Endothelial cell of umbilical vein (primary cell): ENCODE data around the gene PGAM2. TPM values are rescaled to one million over a fixed set of nuclear protein-coding genes. Genes with fewer than 3 reads are reported as not detected.

Source experiments
- BruUV-seq: library from RNA; stranded (reverse); fragments of 400-500 nt; replicated peaks from 2 replicates; lab custom pipeline; 2021; lab: Mats Ljungman, UMichigan
- CTCF ChIA-PET: fragments of 300-600, 350-600 bp; sonication (Branson Sonifier 250); formaldehyde crosslinking; loops from one replicate; lab custom pipeline; 2021; ENCODE audit warnings: antibody characterized with exemption, inconsistent platforms; lab: Charles Lee
- POLR2A ChIA-PET: fragments of 300-600, 350-600 bp; sonication (Branson Sonifier 250); formaldehyde crosslinking; loops from one replicate; lab custom pipeline; 2021; ENCODE audit warnings: antibody characterized with exemption, inconsistent platforms; lab: Charles Lee
- DNase-seq: peaks from one replicate; pipeline ENCODE4 v3.0.0-alpha.2; 2011; ENCODE audit warnings: low read depth, low spot score
- FAIRE-seq: peaks from 2 replicates; lab custom pipeline; 2011; peaks lifted over from hg19 to GRCh38; lab: Jason Lieb, UNC
- H2AFZ ChIP-seq: 2 replicates; pipeline ENCODE4 v1.6.0; 2012; ENCODE audit warnings: low read depth, low read length, control low read depth, inconsistent platforms
- H3K27ac ChIP-seq: 2 replicates; pipeline ENCODE4 v1.5.1; 2011; ENCODE audit warnings: low read depth, mild to moderate bottlenecking, control low read depth, low read length, moderate library complexity; ENCODE audit not compliant: insufficient read depth
- H3K27me3 ChIP-seq, 2 experiments: 2 replicates each; pipeline versions ENCODE4 v1.6.0 to v1.6.1; 2011; ENCODE audit warnings: low read length in 2 of 2, mixed read lengths in 1 of 2; ENCODE audit not compliant: control insufficient read depth in 2 of 2, insufficient read depth in 2 of 2
- H3K36me3 ChIP-seq, 2 experiments: 2 replicates in 1 of 2; 3 replicates in 1 of 2; pipeline ENCODE4 v1.5.1; 2011; ENCODE audit warnings: low read length in 2 of 2, mild to moderate bottlenecking in 1 of 2, moderate library complexity in 1 of 2; ENCODE audit not compliant: control insufficient read depth in 2 of 2, insufficient read depth in 2 of 2; ENCODE audit errors: extremely low read depth in 1 of 2
- H3K4me1 ChIP-seq: 3 replicates; pipeline ENCODE4 v1.5.1; 2011; ENCODE audit warnings: mild to moderate bottlenecking, low read length; ENCODE audit not compliant: control insufficient read depth, insufficient read depth; ENCODE audit errors: extremely low read depth
- H3K4me2 ChIP-seq: 2 replicates; pipeline ENCODE4 v1.6.1; 2011; ENCODE audit warnings: low read length, control low read depth, mixed read lengths; ENCODE audit not compliant: insufficient read depth
- H3K4me3 ChIP-seq, 3 experiments: fragments of 200-600 bp in 1 of 3; sonication (generic), shearing (Covaris generic) in 1 of 3; replicated peaks in 1 of 3; 2 replicates each; pipeline ENCODE4 v1.5.1; 2011 to 2016; ENCODE audit warnings: control low read depth in 3 of 3, low read length in 3 of 3, mild to moderate bottlenecking in 2 of 3, inconsistent platforms in 1 of 3, low read depth in 1 of 3, moderate library complexity in 1 of 3; ENCODE audit not compliant: insufficient read depth in 1 of 3
- H3K79me2 ChIP-seq: 2 replicates; pipeline ENCODE4 v1.6.0; 2012; ENCODE audit warnings: low read length, inconsistent platforms; ENCODE audit not compliant: control insufficient read depth, insufficient read depth
- H3K9ac ChIP-seq: replicated peaks from 2 replicates; pipeline ENCODE3; 2011; ENCODE audit warnings: low read length, control low read depth; ENCODE audit not compliant: insufficient read depth; ENCODE audit errors: extremely low read depth
- H3K9me1 ChIP-seq: replicated peaks from 3 replicates; pipeline ENCODE4 v1.6.0; 2011; ENCODE audit warnings: mild to moderate bottlenecking, low read length; ENCODE audit not compliant: control insufficient read depth, insufficient read depth; ENCODE audit errors: extremely low read depth
- H3K9me3 ChIP-seq: replicated peaks from 2 replicates; pipeline ENCODE4 v1.5.1; 2012; ENCODE audit warnings: low read length, inconsistent platforms; ENCODE audit not compliant: control insufficient read depth, insufficient read depth
- H4K20me1 ChIP-seq: replicated peaks from 2 replicates; pipeline ENCODE3; 2011; ENCODE audit warnings: mild to moderate bottlenecking, low read length; ENCODE audit not compliant: control insufficient read depth, insufficient read depth; ENCODE audit errors: extremely low read depth
- EZH2 ChIP-seq: IDR thresholded peaks from 2 replicates; pipeline ENCODE4 v1.6.1; 2012; ENCODE audit warnings: borderline replicate concordance, low read depth, mild to moderate bottlenecking, moderate library complexity, low read length, inconsistent platforms; ENCODE audit not compliant: severe bottlenecking
- FOS ChIP-seq: IDR thresholded peaks from 2 replicates; pipeline ENCODE4 v1.6.1; 2011; ENCODE audit warnings: mild to moderate bottlenecking, low read length, moderate library complexity, borderline replicate concordance; ENCODE audit not compliant: insufficient read depth
- GATA2 ChIP-seq: IDR thresholded peaks from 2 replicates; pipeline ENCODE4 v1.7.0; 2011; ENCODE audit warnings: low read depth, mild to moderate bottlenecking, moderate library complexity, mixed read lengths, low read length; ENCODE audit not compliant: insufficient read length, insufficient read depth
- JUN ChIP-seq: IDR thresholded peaks from 2 replicates; pipeline ENCODE4 v1.6.1; 2011; ENCODE audit warnings: borderline replicate concordance, low read depth; ENCODE audit not compliant: insufficient read length, insufficient read depth
- MYC ChIP-seq: IDR thresholded peaks from one replicate; pipeline ENCODE4 v1.6.1; 2011; ENCODE audit warnings: mild to moderate bottlenecking, low read depth, low read length
- POLR2A ChIP-seq: IDR thresholded peaks from 2 replicates; pipeline ENCODE4 v1.6.1; 2012; ENCODE audit warnings: low read depth, mild to moderate bottlenecking, control low read depth, low read length
- POLR2AphosphoS5 ChIP-seq: IDR thresholded peaks from 2 replicates; pipeline ENCODE4 v1.6.1; 2012; ENCODE audit warnings: low read depth, mild to moderate bottlenecking, control low read depth, low read length, moderate library complexity; ENCODE audit not compliant: insufficient read depth
- dilution Hi-C: fragments of 300-500 bp; cut with MboI; formaldehyde crosslinking; loops from one replicate; pipeline ENCODE4 v1.15.0; 2019; ENCODE audit warnings: low sequenced_read_pairs; ENCODE audit not compliant: extremely low pct_ligation_motif_present
- intact Hi-C: fragments of 100-400 bp; cut with micrococcal nuclease; formaldehyde crosslinking; loops from one replicate; pipeline ENCODE4 v1.10.0; 2022
- polyA plus RNA-seq, 4 experiments: library from polyadenylated mRNA; depleted of rRNA in 3 of 4; stranded (reverse) in 3 of 4; unstranded in 1 of 4; fragments of >200 nt; gene quantifications; 2 replicates each; pipeline versions ENCODE4 v1.2.1 to v1.2.3, GENCODE V29; 2011 to 2012; ENCODE audit warnings: missing spikeins in 1 of 4
- total RNA-seq: library from RNA; stranded (reverse); gene quantifications from 2 replicates; pipeline ENCODE4 v1.2.3, GENCODE V29; 2021
- TF ChIP-seq, protein P1 (sequence below): IDR thresholded peaks from 2 replicates; pipeline ENCODE4 v1.6.1; 2011; ENCODE audit not compliant: insufficient read depth, insufficient read length
- TF ChIP-seq, protein P2 (sequence below), 2 donors: IDR thresholded peaks; 1 replicate in 1 of 2; 2 replicates in 1 of 2; pipeline ENCODE4 v1.5.1; 2011; ENCODE audit warnings: low read length in 2 of 2, mild to moderate bottlenecking in 2 of 2, moderate library complexity in 2 of 2, control low read depth in 1 of 2, inconsistent platforms in 1 of 2, low read depth in 1 of 2; ENCODE audit not compliant: insufficient read depth in 1 of 2; ENCODE audit errors: extremely low read depth in 1 of 2

The PGAM2 gene
- total and polyA plus RNA-seq, 2 donors (not counting 3 experiments of a cell fraction or from before 2014, with no cell fraction given) = 0.19 TPM; not detected in 1

DNA sequence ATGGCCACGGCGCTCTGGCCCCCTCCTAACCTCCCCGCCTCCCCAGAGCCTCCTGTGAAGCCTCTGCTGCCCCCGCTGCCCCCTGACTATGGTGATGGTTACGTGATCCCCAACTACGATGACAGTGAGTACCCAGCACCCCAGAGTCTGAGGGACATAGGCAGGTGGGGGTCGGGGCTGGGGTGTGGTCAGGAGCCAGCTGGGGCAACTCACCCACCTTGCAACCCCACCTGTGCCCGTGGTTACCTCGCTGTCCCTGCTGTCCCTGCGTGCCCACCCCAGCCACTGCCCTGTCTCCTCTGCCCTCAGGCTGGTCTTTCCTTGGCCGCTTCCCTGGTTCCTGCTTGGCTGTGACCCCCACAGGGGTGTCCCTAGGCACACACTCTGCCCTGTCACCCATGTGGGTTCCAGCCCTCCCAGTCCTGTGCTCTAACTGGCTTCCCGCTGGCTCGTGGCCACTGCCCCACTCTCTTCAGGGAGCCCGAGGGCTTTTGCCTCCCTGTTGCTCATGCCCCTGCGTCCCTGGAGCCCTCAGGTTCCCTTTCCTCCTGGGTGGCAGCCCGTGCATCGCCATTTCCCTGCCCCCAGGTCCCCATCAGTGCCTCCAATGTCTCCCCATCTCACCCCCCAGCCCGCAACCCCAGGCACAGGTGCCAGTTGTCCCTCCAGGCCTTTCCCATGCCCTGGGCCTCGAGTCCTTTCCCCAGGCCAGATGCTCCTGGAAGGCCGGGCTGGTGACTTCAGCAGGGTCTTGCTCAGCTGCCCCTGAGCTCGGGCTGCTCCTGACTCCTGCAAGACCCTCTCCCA, 42.8 kb upstream of the PGAM2 start:
- H3K9me3 ChIP-seq = no peaks in the 10 kb centered on the region
- POLR2A ChIA-PET = no interaction called here
- H3K79me2 ChIP-seq = peaks cover 5% of the 10 kb centered on the region
- no peaks in the 10 kb centered on the region for H3K36me3 ChIP-seq
- dilution Hi-C loops = no loop called here
- no peaks in the 10 kb centered on the region for H4K20me1 ChIP-seq
- CTCF ChIA-PET = interaction anchor here (1.5 kb wide), 1 partner anchor 15 kb away, joined by 5 read pairs; the partner anchor contains the start of gene POLD2
- no peaks in the 10 kb centered on the region for H3K27me3 ChIP-seq
- peaks cover 3% of the 10 kb centered on the region for H3K4me1 ChIP-seq
- no peak overlapping the region for H3K27ac ChIP-seq
- no peaks in the 10 kb centered on the region for H3K9me1 ChIP-seq
- TF ChIP-seq, protein P1, sequence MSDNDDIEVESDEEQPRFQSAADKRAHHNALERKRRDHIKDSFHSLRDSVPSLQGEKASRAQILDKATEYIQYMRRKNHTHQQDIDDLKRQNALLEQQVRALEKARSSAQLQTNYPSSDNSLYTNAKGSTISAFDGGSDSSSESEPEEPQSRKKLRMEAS = no peak
- TF ChIP-seq MYC = no peak
- TF ChIP-seq, protein P2, sequence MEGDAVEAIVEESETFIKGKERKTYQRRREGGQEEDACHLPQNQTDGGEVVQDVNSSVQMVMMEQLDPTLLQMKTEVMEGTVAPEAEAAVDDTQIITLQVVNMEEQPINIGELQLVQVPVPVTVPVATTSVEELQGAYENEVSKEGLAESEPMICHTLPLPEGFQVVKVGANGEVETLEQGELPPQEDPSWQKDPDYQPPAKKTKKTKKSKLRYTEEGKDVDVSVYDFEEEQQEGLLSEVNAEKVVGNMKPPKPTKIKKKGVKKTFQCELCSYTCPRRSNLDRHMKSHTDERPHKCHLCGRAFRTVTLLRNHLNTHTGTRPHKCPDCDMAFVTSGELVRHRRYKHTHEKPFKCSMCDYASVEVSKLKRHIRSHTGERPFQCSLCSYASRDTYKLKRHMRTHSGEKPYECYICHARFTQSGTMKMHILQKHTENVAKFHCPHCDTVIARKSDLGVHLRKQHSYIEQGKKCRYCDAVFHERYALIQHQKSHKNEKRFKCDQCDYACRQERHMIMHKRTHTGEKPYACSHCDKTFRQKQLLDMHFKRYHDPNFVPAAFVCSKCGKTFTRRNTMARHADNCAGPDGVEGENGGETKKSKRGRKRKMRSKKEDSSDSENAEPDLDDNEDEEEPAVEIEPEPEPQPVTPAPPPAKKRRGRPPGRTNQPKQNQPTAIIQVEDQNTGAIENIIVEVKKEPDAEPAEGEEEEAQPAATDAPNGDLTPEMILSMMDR (IDR thresholded peaks at IDR 0.05; ENCODE audit: extremely low read depth in 1 of 2, insufficient read depth in 1 of 2, low read depth in 1 of 2, low read length in 2 of 2) = no peak
- TF ChIP-seq POLR2A = no peak
- no peak for TF ChIP-seq POLR2AphosphoS5
- TF ChIP-seq EZH2 = no peak
- TF ChIP-seq GATA2 = no peak
- no peak for TF ChIP-seq FOS
- TF ChIP-seq JUN = no peak
- H3K9ac ChIP-seq = no peak overlapping the region
- no peak overlapping the region for H2AFZ ChIP-seq
- H3K4me3 ChIP-seq = no peak overlapping the region
- H3K4me2 ChIP-seq = no peak overlapping the region
- no TSS peak for BruUV-seq
- intact Hi-C loops = no loop called here
- FAIRE-seq (no peak), DNase-seq (no peak)
